Activated naive CD4-positive, alpha-beta T cell treated with anti-CD3 and anti-CD28 coated beads, Interleukin-2, amount 10 ng/mL, durations not matched to agents 7 days and 5 days (primary cell): ENCODE results near the gene ADAM10.
A peak's percentile ranks its signal among the peaks of the same experiment; 100 is the strongest.

Source experiments
- CTCF ChIA-PET: fragments of 350-600 bp; sonication (Branson Sonifier 250); formaldehyde crosslinking; loops from one replicate; lab custom pipeline; 2021; ENCODE audit warnings: antibody characterized with exemption; lab: Charles Lee
- DNase-seq: peaks from one replicate; pipeline ENCODE4 v3.0.0-alpha.2; 2020
- H3K27ac Mint-ChIP-seq: one replicate; pipeline ENCODE4 v1.8.0; 2021; ENCODE audit warnings: mild to moderate bottlenecking, moderate library complexity, mixed read lengths
- H3K27me3 Mint-ChIP-seq: one replicate; pipeline ENCODE4 v1.8.0; 2021; ENCODE audit warnings: mild to moderate bottlenecking, mixed read lengths
- H3K36me3 Mint-ChIP-seq: one replicate; pipeline ENCODE4 v1.8.0; 2021; ENCODE audit warnings: mixed read lengths
- H3K4me1 Mint-ChIP-seq: one replicate; pipeline ENCODE4 v1.8.0; 2021; ENCODE audit warnings: mixed read lengths
- H3K4me3 Mint-ChIP-seq: one replicate; pipeline ENCODE4 v1.8.0; 2021; ENCODE audit warnings: mild to moderate bottlenecking, moderate library complexity, mixed read lengths
- H3K9me3 Mint-ChIP-seq: one replicate; pipeline ENCODE4 v1.8.0; 2021; ENCODE audit warnings: mixed read lengths

The ADAM10 gene

DNA sequence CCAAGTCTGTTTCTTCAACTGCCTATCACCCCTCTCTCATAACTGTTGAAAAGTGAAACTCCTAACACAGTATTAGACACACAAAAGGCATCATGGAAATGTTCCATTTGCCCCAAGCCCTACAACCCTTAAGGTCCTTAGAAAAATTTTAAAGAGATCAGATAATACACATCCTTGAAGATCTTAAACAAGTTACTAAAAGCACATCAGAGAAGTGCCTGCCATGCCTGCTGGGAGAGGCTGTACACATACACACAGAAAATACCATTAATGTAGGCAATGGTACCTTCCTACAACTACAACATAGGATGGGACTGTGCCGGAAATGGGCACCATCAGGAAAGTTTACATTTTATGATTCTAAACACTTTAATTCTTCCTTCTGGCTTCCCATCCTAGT lies 3.3 kb downstream of the ADAM10 start:
- Mint-ChIP-seq H3K9me3 (no peaks in the 10 kb centered on the region), H3K4me3 (no peak overlapping the region), H3K27me3 (peaks cover 4% of the 10 kb centered on the region), H3K4me1 (peaks cover 59% of the 10 kb centered on the region), H3K36me3 (peaks cover 31% of the 10 kb centered on the region), H3K27ac (no peak overlapping the region)
- CTCF ChIA-PET = no interaction called here
- DNase-seq = no peak

DNA sequence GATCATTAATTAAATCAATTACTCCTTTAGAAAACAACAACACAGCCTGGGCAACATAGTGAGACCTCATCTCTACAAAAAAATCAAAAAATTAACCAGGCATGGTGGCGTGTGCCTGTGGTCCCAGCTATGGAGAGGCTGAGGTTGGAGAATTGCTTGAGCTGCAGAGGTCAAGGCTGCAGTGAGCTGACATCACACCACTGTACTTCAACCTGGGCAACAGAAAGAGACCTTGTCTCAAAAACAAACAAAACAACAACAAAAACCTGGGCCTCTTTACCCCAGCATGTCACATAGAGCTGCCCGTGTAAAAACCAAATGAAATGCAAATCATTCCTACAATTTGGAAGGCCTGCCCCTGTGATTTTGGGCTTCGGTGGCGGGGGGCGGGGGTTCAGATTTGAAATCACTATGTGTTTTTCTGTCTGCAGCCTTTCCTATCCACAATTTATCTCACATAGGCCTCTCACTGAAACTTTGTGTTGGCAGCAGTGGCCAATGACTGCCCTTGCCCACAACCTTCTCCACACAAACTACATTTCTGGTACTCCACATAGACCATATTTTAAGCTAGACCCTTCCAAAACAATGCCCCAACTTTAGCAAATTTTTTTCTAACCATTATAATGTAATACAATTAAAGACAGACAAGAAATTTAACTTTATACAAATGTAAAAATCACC lies 6.5 kb downstream of the ADAM10 start:
- Mint-ChIP-seq H3K27ac (no peak overlapping the region), H3K36me3 (peaks cover 23% of the 10 kb centered on the region), H3K4me3 (no peak overlapping the region), H3K27me3 (no peaks in the 10 kb centered on the region), H3K9me3 (no peaks in the 10 kb centered on the region), H3K4me1 (peaks cover 61% of the 10 kb centered on the region)
- CTCF ChIA-PET = no interaction called here
- no peak for DNase-seq

DNA sequence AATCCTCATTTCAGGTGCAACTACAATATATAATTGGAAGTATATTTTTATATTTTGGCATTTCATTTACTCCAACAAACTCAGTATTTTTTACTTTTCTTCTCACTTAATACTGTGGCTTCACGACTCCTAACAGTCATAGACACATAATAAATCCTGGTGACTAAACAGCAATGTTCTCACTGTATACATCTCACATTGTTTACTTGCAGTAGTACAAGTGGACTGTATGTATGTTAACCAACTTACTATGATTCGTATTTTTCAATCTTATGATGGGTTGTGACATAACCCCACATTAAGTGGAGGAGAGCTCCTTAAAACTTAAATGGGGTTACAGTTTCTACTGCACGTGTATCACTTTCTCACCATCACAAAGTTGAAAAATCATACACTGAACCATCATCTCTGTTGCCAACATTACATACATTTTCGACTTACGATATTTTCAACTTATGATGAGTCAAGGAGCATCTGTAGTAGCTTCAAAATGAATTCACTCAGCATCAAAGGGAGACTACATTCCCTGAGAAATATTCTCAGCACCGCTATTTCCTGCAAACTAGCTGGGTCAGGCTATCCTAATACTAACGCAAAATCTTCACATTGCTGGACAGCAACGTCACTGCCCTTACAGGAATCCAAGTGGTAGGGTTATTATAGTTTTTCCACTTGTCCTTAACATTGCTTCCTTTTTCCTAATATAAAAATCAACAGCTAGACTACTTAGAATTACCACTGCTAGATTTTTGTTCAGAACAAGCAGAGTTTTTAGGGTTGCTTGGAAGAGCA lies 7.3 kb downstream of the ADAM10 start:
- Mint-ChIP-seq H3K4me3 (no peak overlapping the region), H3K27me3 (no peaks in the 10 kb centered on the region), H3K27ac (no peak overlapping the region), H3K4me1 (peaks cover 62% of the 10 kb centered on the region), H3K9me3 (no peaks in the 10 kb centered on the region), H3K36me3 (peaks cover 21% of the 10 kb centered on the region)
- CTCF ChIA-PET = no interaction called here
- DNase-seq = no peak

DNA sequence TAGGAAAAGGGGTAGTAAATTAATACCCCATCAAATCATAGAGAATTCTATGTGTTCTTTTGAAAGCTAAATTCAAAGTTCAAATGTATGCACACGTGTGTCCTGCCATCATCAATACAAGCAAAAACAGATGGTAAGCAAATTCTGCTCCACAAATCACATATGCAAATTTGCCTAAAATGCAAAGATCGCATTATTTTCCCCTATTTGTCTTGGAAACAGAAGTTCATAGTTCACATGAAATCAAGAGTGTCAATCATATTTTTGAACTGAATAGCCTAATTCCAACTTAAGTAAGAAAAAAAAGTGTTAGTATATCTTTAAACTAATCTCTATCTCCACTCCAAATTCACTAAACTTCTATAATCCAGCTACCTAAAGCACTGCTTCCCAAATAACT lies 8.5 kb downstream of the ADAM10 start:
- Mint-ChIP-seq H3K4me1 (peaks cover 58% of the 10 kb centered on the region), H3K4me3 (no peak overlapping the region), H3K27ac (no peak overlapping the region)

DNA sequence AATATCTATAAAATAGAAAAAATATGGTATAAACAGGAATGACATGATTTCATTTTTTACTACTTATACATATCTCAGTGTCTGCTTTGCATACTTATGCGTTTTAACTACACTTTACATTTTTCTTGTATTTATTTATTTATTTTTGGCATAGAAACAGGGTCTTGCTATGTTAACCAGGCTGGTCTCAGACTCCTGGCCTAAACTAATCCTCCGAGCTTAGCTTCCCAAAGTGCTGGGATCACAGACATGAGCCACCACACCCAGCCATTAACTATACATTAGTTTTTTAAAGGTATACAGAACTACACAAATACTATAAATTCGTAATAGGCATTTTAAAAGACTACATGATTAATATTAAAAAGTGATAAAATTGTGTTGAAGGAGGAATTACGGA lies 9.1 kb downstream of the ADAM10 start:
- Mint-ChIP-seq H3K27me3 (no peaks in the 10 kb centered on the region), H3K4me3 (no peak overlapping the region), H3K36me3 (peaks cover 15% of the 10 kb centered on the region), H3K4me1 (peaks cover 55% of the 10 kb centered on the region), H3K9me3 (no peaks in the 10 kb centered on the region), H3K27ac (no peak overlapping the region)
- no peak for DNase-seq
- CTCF ChIA-PET = interaction anchor here (0.7 kb wide), 1 partner anchor 166 kb away, joined by 3 read pairs; no protein-coding TSS in a partner anchor

More for the DNA sequence above, 8.5 kb downstream of the ADAM10 start:
- no peak for DNase-seq
- Mint-ChIP-seq H3K27me3 (no peaks in the 10 kb centered on the region), H3K36me3 (peaks cover 17% of the 10 kb centered on the region), H3K9me3 (no peaks in the 10 kb centered on the region)
- CTCF ChIA-PET = no interaction called here

DNA sequence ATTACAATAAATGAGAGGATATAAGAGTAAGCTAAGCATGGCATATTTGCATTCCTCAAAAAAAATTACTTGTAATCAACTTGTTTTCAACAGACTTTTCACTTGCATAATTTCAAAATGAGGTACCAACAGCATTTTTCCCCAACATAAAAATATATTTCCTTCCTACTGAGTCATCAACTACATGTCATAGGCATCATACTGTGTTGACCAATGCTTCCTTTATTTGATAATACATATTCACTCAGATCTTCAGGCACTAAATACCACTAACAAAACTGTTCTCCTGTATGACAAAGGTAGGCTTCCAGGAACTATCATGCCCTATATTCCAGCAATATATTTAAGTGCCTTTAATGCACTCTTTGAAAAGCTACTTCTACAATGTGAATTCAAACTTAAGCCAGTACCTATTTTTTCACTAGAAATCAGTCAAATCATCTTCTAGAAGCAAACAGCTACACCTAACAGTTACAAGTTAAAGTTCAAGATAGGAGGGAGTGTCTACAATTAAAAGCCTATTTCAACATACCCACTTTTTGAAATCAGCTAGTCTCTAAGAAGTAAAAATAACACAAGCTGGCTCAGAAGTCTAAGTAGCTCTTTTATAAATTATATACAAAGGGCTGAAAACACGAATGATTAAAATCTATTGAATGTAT lies 11.3 kb downstream of the ADAM10 start:
- CTCF ChIA-PET = interaction anchor here (0.7 kb wide), 1 partner anchor 741 kb away, joined by 3 read pairs; no protein-coding TSS in a partner anchor
- no peak overlapping the region for H3K27ac Mint-ChIP-seq
- peaks cover 46% of the 10 kb centered on the region for H3K4me1 Mint-ChIP-seq

DNA sequence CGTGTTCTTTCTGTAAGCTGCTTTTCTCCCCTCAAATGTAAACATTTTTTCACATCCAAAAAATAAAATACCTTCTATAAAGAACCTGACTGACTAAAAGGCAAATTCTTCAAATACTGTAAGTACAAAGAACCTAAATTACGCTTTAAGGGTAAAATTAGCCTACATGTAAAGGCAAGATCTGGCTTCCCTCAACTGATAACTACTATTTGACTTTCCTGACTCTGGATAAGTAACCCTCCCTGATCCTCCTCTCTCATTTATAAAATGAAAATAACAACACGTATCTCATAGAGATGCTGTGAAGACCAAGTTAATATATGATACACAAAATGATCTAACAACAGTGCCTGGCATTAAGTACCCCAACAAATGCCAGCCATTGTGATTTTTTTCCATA lies 12.2 kb downstream of the ADAM10 start:
- Mint-ChIP-seq H3K4me1 (peaks cover 44% of the 10 kb centered on the region), H3K4me3 (no peak overlapping the region), H3K9me3 (no peaks in the 10 kb centered on the region), H3K27me3 (no peaks in the 10 kb centered on the region), H3K36me3 (peaks cover 10% of the 10 kb centered on the region), H3K27ac (no peak overlapping the region)
- CTCF ChIA-PET = interaction anchor here (0.8 kb wide), 1 partner anchor 10 kb away, joined by 3 read pairs; no protein-coding TSS in a partner anchor
- DNase-seq = no peak

More for the DNA sequence above, 11.3 kb downstream of the ADAM10 start:
- Mint-ChIP-seq H3K9me3 (no peaks in the 10 kb centered on the region), H3K36me3 (peaks cover 8% of the 10 kb centered on the region), H3K27me3 (no peaks in the 10 kb centered on the region), H3K4me3 (no peak overlapping the region)
- no peak for DNase-seq

DNA sequence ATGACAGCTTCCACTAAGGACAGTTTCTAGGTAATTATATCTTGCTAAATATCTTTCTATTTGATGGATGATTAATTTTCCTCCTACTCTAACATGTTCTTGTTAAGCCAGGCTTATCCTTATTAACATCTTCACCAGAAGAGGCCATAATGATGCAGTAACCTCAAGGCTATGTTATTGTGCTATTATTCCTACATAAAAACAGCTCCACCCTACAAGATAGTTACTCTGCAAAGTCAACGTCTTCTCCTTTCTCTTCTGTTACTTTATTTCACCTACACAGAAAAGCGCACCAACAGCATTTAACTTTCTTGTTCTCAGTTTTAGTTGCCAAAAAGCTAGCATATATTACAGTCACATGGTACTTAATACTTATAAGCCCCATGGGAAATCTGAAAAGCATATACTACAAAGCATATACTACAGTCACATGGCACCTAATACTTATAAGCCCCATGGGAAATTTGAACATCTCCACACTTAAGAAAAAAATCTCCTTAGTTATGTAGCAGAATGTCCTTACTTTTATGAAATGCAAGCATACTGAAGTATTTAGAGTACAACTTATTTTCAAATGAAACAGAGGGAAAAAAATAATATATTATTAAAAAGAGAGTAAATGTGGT lies 13.4 kb downstream of the ADAM10 start:
- H3K27me3 Mint-ChIP-seq = no peaks in the 10 kb centered on the region
- H3K9me3 Mint-ChIP-seq = peaks cover 6% of the 10 kb centered on the region
- no peak for DNase-seq
- peaks cover 45% of the 10 kb centered on the region for H3K4me1 Mint-ChIP-seq
- peaks cover 14% of the 10 kb centered on the region for H3K36me3 Mint-ChIP-seq
- CTCF ChIA-PET = no interaction called here
- no peak overlapping the region for H3K4me3 Mint-ChIP-seq
- no peak overlapping the region for H3K27ac Mint-ChIP-seq

DNA sequence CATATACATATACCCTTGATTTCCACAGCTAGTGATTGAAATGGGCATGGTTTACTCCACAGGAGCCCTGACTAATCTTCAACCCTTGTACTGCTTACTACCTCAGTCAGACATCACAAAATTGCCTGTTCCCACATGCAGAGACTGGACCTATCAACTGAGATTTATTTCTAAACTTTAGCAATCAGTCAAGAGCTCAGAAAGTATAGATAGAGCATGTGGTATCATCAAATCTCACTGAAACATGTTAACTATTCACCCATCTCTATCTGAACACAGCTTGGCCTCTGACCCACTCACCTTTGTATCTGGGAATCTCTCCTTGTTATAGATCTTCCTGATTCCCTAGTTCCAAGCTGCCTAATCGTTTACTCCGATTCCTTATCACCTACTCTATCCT lies 14.6 kb downstream of the ADAM10 start:
- Mint-ChIP-seq H3K4me1 (peaks cover 49% of the 10 kb centered on the region), H3K27me3 (no peaks in the 10 kb centered on the region), H3K27ac (no peak overlapping the region), H3K36me3 (peaks cover 22% of the 10 kb centered on the region), H3K4me3 (no peak overlapping the region), H3K9me3 (peaks cover 6% of the 10 kb centered on the region)
- CTCF ChIA-PET = interaction anchor here (0.7 kb wide), 1 partner anchor 50 kb away, joined by 3 read pairs; no protein-coding TSS in a partner anchor
- no peak for DNase-seq

DNA sequence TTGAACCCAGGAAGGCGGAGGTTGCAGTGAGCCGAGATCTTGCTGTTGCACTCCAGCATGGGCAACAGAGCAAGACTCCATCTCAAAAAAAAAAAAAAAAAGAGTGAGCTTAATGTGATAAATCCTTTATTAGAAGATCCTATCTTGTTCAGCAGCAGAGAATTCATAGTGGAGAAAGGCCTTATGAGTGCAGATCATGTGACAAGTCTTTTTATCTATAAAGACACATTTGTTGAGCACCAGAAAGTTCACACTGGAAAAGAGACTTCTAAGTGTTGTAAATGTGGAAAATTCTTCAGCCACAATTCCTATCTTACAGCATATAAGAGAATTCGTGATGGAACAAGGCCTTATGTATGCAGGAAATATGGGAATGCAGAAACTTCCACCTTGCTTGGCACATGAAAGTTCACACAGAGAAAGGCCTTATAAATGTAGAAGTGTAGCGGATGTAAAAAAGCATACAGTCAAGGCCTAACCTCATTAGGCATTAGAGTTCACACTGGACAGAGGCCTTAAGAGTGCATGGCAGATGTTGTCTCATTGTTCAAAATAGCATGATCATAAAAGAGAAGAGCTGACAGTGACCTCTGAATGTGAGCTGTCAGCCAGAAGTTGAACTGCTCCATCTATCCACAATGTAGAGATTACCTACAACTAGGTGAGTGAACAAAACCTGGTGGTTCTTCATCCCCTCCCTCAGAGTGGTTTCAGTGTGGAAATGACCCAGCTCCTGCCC lies 16.7 kb downstream of the ADAM10 start:
- CTCF ChIA-PET = no interaction called here
- H3K9me3 Mint-ChIP-seq = peaks cover 6% of the 10 kb centered on the region
- no peak overlapping the region for H3K4me3 Mint-ChIP-seq
- DNase-seq = no peak
- H3K4me1 Mint-ChIP-seq = peaks cover 37% of the 10 kb centered on the region
- H3K27ac Mint-ChIP-seq = no peak overlapping the region
- H3K36me3 Mint-ChIP-seq = peaks cover 29% of the 10 kb centered on the region
- H3K27me3 Mint-ChIP-seq = no peaks in the 10 kb centered on the region

DNA sequence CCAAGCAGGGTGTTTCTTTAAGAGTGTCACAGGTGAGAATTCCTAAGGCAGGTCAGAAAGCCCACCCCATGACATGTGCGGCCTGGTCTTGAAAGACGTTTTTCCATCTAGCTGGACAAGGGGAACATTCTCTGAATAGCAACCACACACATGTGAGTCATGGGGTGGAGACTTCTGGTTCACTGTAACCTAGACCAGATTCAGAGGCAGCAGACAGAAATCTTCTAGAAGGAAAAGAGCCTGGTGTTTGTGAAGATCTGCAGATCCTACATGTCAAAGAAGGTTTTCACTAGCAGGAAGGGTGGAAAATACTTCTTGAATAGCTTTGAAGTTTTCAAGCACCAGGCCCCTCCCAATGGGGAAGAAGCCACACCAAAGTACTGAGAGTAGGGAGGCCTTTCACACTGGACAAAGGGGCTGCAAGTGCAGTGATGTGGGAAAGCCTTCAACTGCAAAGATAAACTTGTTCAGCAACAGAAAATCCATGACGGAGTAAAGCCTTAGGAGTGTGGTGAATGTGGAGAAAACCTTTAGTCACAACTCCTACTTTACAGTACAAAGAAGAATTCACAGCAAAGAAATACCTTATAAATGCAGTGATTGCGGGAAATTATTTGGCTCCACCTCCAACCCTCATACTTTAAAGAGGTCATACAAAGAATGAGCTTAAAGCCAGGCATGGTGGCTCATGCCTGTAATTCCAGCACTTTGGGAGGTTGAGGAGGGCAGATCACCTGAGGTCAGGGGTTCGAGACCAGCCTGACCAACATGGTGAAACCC lies 17.6 kb downstream of the ADAM10 start:
- H3K27me3 Mint-ChIP-seq = no peaks in the 10 kb centered on the region
- H3K27ac Mint-ChIP-seq = peak overlapping the region; percentile 37
- CTCF ChIA-PET = no interaction called here
- H3K4me3 Mint-ChIP-seq = no peak overlapping the region
- H3K36me3 Mint-ChIP-seq = peaks cover 29% of the 10 kb centered on the region
- H3K9me3 Mint-ChIP-seq = peaks cover 6% of the 10 kb centered on the region
- peaks cover 32% of the 10 kb centered on the region for H3K4me1 Mint-ChIP-seq
- no peak for DNase-seq

DNA sequence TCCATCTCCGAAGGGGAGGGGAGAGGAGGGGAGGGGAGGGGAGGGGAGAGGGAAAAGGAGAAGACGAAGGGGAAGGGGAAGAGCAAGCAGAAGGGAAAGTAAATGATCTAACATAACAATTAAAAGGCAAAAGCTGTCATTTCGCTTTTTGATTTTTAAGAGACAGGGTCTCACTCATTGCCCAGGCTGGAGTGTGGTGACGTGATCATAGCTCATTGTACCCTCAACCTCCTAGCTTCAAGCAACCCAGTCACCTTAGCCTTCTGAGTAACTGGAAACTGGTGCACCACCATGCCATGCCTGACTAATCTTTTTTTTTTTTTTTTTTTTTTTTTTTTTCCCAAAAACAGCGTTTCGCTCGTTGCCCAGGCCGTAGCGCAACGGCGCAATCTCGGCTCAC lies 22.6 kb downstream of the ADAM10 start:
- Mint-ChIP-seq H3K27me3 (no peaks in the 10 kb centered on the region), H3K27ac (no peak overlapping the region), H3K4me1 (peaks cover 23% of the 10 kb centered on the region), H3K36me3 (peaks cover 31% of the 10 kb centered on the region), H3K9me3 (peaks cover 3% of the 10 kb centered on the region), H3K4me3 (no peak overlapping the region)
- no peak for DNase-seq
- CTCF ChIA-PET = no interaction called here

DNA sequence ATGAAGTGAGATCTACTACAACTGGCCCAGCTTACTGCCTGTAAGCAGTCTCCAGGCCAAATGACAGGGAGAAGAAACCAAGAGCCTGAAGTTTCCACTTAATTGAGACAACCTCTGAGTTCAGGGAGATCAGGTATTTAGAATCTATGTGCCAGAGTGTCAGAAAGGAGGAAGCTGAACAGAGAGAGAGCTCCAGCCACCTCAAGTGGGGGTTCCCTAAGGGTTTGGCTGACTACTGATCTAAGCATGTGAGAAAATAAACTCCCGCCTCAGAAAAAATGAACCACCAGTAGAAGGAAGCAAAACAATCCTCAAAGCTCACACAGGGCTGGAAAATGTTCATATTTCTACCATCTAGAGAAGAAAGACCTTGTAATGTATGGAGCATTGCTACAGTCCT lies 25.0 kb downstream of the ADAM10 start:
- CTCF ChIA-PET = no interaction called here
- Mint-ChIP-seq H3K27ac (peak overlapping the region; percentile 3), H3K36me3 (peaks cover 22% of the 10 kb centered on the region), H3K4me3 (no peak overlapping the region), H3K4me1 (peaks cover 13% of the 10 kb centered on the region), H3K9me3 (no peaks in the 10 kb centered on the region), H3K27me3 (no peaks in the 10 kb centered on the region)
- no peak for DNase-seq
